Astrocyte of the cerebellum (primary cell): ENCODE results near the gene SLC5A5.

Experiments used
- DNase-seq: peaks from one replicate; pipeline ENCODE4 v3.0.0-alpha.2; 2011; ENCODE audit warnings: low read depth
- H3K4me3 ChIP-seq: 2 replicates; pipeline ENCODE4 v1.5.1; 2011; ENCODE audit warnings: mild to moderate bottlenecking, low read depth, low read length, moderate library complexity
- CTCF ChIP-seq: IDR thresholded peaks from 2 replicates; pipeline ENCODE4 v1.5.1; 2012; ENCODE audit warnings: low read length, low read depth, moderate library complexity, mild to moderate bottlenecking; ENCODE audit errors: missing control alignments
- in situ Hi-C: cut with HindIII; loops from 2 replicates; pipeline ENCODE4 v1.10.0; 2017; ENCODE audit warnings: low sequenced_read_pairs

Gene SLC5A5

GRCh38 chr19:17847538-17848366, 24.0 kb upstream of the SLC5A5 start, which contains the start of gene JAK3:
Gene JAK3 (minus strand): TSS chr19:17847982. CDS start chr19:17844417, 3,565 bp downstream.
- H3K4me3 ChIP-seq: peak within 1 kb of the TSS; percentile 22
- TF ChIP-seq CTCF: no peak
- DNase-seq: no peak
- in situ Hi-C loops: no loop called here

DNA sequence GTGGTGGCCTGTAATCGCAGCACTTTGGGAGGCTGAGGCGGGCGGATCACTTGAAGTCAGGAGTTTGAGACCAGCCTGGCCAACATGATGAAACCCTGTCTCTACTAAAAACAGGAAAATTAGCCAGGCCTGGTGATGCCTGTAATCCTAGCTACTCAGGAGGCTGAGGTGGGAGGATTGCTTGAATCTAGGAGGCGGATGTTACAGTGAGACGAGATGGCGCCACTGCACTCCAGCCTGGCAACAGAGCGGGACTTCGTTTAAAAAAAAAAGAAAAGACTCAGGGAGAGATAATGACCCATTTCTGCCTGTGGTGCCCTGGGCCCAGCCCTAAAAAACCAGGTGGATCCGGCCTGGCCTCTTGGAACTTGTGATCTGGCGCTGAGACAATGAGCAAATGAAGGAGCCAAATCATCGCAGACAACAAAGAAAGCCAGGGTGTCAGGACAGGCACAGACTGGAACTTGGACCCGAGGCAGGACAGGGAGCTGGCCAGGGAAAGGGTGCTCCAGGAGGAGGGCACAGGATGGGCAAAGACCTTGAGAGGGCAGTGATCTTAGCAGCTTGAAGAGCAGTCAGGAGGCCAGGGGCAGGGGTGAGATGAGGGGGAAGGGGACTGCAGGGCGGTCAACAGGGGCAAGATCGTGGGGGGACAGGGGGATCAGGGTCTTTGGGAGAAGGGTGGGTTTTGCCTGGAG, 23.0 kb upstream of the SLC5A5 start:
- TF ChIP-seq CTCF: no peak
- H3K4me3 ChIP-seq: no peak overlapping the region
- no peak for DNase-seq
- in situ Hi-C loops: no loop called here

- no peak for TF ChIP-seq CTCF
- DNase-seq: no peak
- in situ Hi-C loops: no loop called here
- H3K4me3 ChIP-seq: no peak overlapping the region
Measured at GRCh38 chr19:17854061-17854460, 17.7 kb upstream of the SLC5A5 start.

DNA sequence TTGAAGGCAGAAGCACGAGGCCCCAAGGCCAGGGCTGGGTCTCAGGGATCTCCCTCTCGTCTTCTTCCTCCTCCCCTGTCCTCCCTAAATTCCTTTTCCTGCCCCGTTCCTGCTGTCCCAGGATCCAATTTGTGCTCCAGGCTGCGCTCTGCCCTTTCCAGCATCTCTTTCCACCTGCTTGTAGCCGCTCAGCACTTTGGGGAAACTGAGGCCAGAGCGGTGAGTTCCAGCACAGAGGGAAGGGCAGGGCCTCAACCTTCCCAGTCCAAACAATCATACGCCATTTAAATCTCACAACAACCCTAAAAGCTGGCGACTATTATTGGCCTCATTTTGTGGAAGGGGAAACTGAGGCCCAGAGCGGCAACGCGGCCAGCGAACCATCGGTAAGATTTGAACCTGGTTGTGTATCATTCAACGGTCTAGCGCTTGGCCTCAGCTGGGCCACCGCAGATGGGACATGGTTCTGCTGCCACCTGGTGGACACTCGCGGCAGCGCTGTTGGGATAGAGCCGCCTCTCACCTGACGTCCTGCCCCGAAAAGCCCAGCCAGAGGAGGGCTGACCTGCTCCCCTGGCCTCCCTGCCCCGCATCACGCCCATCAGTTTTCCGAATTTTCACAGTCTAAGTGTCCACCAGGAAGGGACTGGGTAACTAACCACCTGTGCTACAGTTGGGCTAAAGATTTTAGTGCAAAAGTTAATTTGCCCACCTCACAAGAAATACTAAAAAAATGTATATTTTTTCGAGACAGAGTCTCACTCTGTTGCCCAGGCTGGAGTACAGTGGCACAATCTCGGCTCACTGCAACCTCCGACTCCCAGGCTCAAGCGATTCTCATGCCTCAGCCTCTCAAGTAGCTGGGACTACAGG, 16.2 kb upstream of the SLC5A5 start:
- in situ Hi-C loops: no loop called here
- no peak overlapping the region for H3K4me3 ChIP-seq
- DNase-seq: no peak
- peak; percentile 98 for TF ChIP-seq CTCF

GRCh38 chr19:17859533-17860330, 12.0 kb upstream of the SLC5A5 start, which contains the start of gene RPL18A:
Gene RPL18A (plus strand): TSS chr19:17859910. CDS start chr19:17859957, 47 bp downstream.
- DNase-seq: peak; percentile 100
- H3K4me3 ChIP-seq: peak within 1 kb of the TSS; percentile 62
- peak; percentile 91 for TF ChIP-seq CTCF
- in situ Hi-C loops: no loop called here
